Sciatic nerve (tissue), 2 donors: ENCODE data around the gene C1orf52. TPM values are rescaled to one million over a fixed set of nuclear protein-coding genes. Genes with fewer than 3 reads are reported as not detected.

ENCODE experiments used
- ATAC-seq: fragments of 200-7000 bp; cut with Tn5 transposase; one replicate; pipeline ENCODE4 v1.9.1; 2020; ENCODE audit warnings: mild to moderate bottlenecking, moderate library complexity
- DNase-seq: peaks from one replicate; pipeline ENCODE4 v3.0.0-alpha.2; 2020; ENCODE audit warnings: low spot score
- intact Hi-C: fragments of 100-400 bp; cut with DNase I; formaldehyde crosslinking; loops from one replicate; pipeline ENCODE4 v1.14.2; 2022
- total RNA-seq: library from RNA; stranded (reverse); fragmentation: NEBNext Ultra II Directional; extraction: Animal tissue kit (Norgen Biotek cat#: 25700); gene quantifications from one replicate; pipeline ENCODE4 v1.2.1, GENCODE V29; 2021
- donor health status: DM: no; HTN: no; CAD: no.
- donor health status: DM: no; HTN: no; CAD: no.

Gene C1orf52
- total RNA-seq, 1 donor from 2014 or later, result 30.9 TPM

GRCh38 chr1:85244271-85245061 lies 15.0 kb downstream of the C1orf52 start:
- ATAC-seq, result peak; percentile 79
- intact Hi-C loops, result no loop called here

GRCh38 chr1:85243372-85243771 lies 16.1 kb downstream of the C1orf52 start:
- ATAC-seq, result no peak
- intact Hi-C loops, result no loop called here
- no peak for DNase-seq

More at GRCh38 chr1:85244271-85245061, 15.0 kb downstream of the C1orf52 start:
- DNase-seq, result no peak

GRCh38 chr1:85240643-85241042 lies 18.8 kb downstream of the C1orf52 start:
- intact Hi-C loops, result no loop called here
- ATAC-seq (no peak), DNase-seq (no peak)

- DNase-seq (no peak), ATAC-seq (no peak)
- intact Hi-C loops, result no loop called here
Measured at GRCh38 chr1:85240174-85240601, 19.3 kb downstream of the C1orf52 start.

GRCh38 chr1:85237613-85238012 lies 21.8 kb downstream of the C1orf52 start:
- intact Hi-C loops, result no loop called here
- ATAC-seq, result no peak

GRCh38 chr1:85230305-85230977 lies 29.0 kb downstream of the C1orf52 start:
- no peak for ATAC-seq
- DNase-seq, result no peak
- intact Hi-C loops, result no loop called here

More at GRCh38 chr1:85237613-85238012, 21.8 kb downstream of the C1orf52 start:
- DNase-seq, result no peak

GRCh38 chr1:85229574-85230097 lies 29.8 kb downstream of the C1orf52 start:
- intact Hi-C loops, result no loop called here
- ATAC-seq, result no peak
- no peak for DNase-seq

- intact Hi-C loops, result no loop called here
- DNase-seq (no peak), ATAC-seq (no peak)
Measured at GRCh38 chr1:85228972-85229371, 30.5 kb downstream of the C1orf52 start.

- DNase-seq (no peak), ATAC-seq (no peak)
- intact Hi-C loops, result no loop called here
Measured at GRCh38 chr1:85225624-85226380, 33.7 kb downstream of the C1orf52 start.

- no peak for ATAC-seq
- intact Hi-C loops, result no loop called here
Measured at GRCh38 chr1:85224734-85225623, 34.5 kb downstream of the C1orf52 start.

GRCh38 chr1:85224295-85224694 lies 35.2 kb downstream of the C1orf52 start:
- DNase-seq (no peak), ATAC-seq (no peak)
- intact Hi-C loops, result no loop called here

More at GRCh38 chr1:85224734-85225623, 34.5 kb downstream of the C1orf52 start:
- DNase-seq, result no peak

GRCh38 chr1:85223334-85223733 lies 36.1 kb downstream of the C1orf52 start:
- intact Hi-C loops, result no loop called here
- ATAC-seq (no peak), DNase-seq (no peak)

- intact Hi-C loops, result no loop called here
- DNase-seq (no peak), ATAC-seq (no peak)
Measured at GRCh38 chr1:85220756-85221201, 38.7 kb downstream of the C1orf52 start.

- intact Hi-C loops, result no loop called here
- no peak for DNase-seq
- ATAC-seq, result no peak
Measured at GRCh38 chr1:85219853-85220610, 39.4 kb downstream of the C1orf52 start.

- no peak for DNase-seq
- intact Hi-C loops, result no loop called here
- ATAC-seq, result no peak
Measured at GRCh38 chr1:85216697-85217096, 42.8 kb downstream of the C1orf52 start.

GRCh38 chr1:85214654-85215053 lies 44.8 kb downstream of the C1orf52 start:
- DNase-seq, result no peak
- intact Hi-C loops, result no loop called here
- no peak for ATAC-seq

- no peak for DNase-seq
- ATAC-seq, result no peak
- intact Hi-C loops, result no loop called here
Measured at GRCh38 chr1:85208488-85208887, 51.0 kb downstream of the C1orf52 start.
